MM.1S (cell line): ENCODE data around the gene CNOT6.

Experiments
- CTCF ChIP-seq: fragments of 300-600 bp; sonication (generic); IDR thresholded peaks from 2 replicates; pipeline ENCODE4 v1.5.1; 2016; ENCODE audit warnings: antibody characterized with exemption, low read length, mixed read lengths
- EZH2 ChIP-seq: fragments of 300-600 bp; sonication (generic); optimal IDR thresholded peaks from 2 replicates; pipeline ENCODE3; 2017; ENCODE audit warnings: low read depth, mild to moderate bottlenecking, antibody characterized with exemption, low read length, mixed read lengths
- EZH2phosphoT487 ChIP-seq: fragments of 300-600 bp; sonication (generic); IDR thresholded peaks from 2 replicates; pipeline ENCODE4 v1.6.1; 2018; ENCODE audit warnings: antibody characterized with exemption, low read length

GRCh38 chr5:180519098-180519497 lies 24.9 kb downstream of the CNOT6 start:
- TF ChIP-seq CTCF (no peak), EZH2phosphoT487 (no peak), EZH2 (no peak)
